Transverse colon (tissue), 4 donors: Measurements from ENCODE around the gene TTLL9.

Source experiments
- CTCF ChIP-seq, 5 experiments: fragments of 200-600 bp in 3 of 5; fragments of 450-650 bp in 2 of 5; sonication (generic) in 3 of 5; IDR thresholded peaks; 1 replicate in 2 of 5; 2 replicates in 3 of 5; pipeline ENCODE4 v1.5.1; 2016 to 2017; ENCODE audit warnings: antibody characterized with exemption in 5 of 5, inconsistent platforms in 3 of 5, mild to moderate bottlenecking in 2 of 5, moderate library complexity in 1 of 5
- POLR2AphosphoS5 ChIP-seq, 3 donors: sonication (generic); formaldehyde crosslinking; IDR thresholded peaks; one replicate each; pipeline ENCODE4 v1.6.1; 2016; ENCODE audit warnings: antibody characterized with exemption in 3 of 3

GRCh38 chr20:31871618-31871954 lies 1.2 kb downstream of the TTLL9 start:
- TF ChIP-seq CTCF (IDR thresholded peaks at IDR 0.05) (no peak), POLR2AphosphoS5 (IDR thresholded peaks at IDR 0.05) (no peak)
